GM18507 (cell line): ENCODE measurements around the gene DIS3L2.
"Not testable (repeated sequence)": the region's sequence is repeated elsewhere in the genome, so short reads cannot be mapped to it uniquely, and the experiment has no call there.

Experiments used
- DNase-seq: peaks from one replicate; pipeline ENCODE4 v3.0.0; 2011; ENCODE audit warnings: low read depth; ENCODE audit not compliant: insufficient read length; ENCODE audit errors: extremely low spot score
- FAIRE-seq: peaks from 2 replicates; lab custom pipeline; 2011; peaks lifted over from hg19 to GRCh38; lab: Jason Lieb, UNC

Gene DIS3L2

DNA sequence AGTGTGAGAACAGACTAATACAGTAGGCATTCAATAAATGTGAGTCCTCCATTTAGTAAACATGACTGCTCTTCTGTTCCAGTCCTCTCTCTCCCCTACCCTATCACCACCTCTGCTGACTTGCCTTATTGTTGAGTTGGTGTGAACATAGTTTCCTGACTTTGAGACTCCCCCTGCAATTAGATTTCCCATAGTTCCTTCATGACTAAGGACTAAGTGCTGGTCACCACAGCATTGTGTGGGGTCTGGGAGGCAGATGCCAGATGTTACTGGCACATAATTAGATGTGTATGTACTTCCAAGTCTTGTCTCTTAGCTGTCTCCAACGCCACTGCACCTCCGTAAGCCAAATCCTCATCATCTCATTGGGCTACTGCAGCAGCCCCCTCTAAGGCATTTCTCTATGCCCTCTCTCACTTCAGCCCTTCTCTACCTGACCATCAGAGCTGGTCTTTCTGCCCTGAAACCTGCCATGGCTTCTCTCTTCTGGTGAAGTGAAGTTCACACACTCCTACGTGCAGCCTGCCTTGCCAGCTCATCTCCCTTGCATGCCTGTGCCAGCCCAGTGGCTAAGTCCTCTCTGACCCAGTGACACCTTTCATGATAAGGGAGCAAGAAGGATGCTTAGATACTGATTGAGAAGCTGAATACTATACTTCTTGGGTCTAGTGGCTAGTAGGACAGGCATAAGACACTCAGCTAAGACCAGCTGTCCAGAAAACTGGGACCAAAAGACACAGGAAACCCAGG lies 335.4 kb downstream of the DIS3L2 start:
- no peak for FAIRE-seq
- no peak for DNase-seq

DNA sequence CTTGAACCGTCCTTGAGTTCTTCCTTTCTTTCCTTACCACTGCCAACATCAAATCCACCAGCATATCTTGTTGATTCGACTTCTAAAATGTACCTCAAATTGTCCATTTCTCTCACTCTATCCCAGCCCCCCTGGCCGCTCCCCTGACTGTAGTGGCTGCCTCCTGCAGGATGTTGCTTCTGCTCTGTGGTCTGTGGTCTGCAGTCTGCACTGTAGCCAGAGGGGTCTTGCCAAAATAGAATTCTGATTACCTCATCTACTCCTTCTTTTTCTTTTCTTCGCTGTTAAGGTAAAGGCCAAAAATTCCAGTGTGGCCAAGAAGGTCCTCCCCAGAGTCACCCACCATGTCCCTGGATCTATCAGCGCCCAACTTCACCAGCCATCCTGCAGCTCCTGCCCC lies 337.6 kb downstream of the DIS3L2 start:
- no peak for DNase-seq
- no peak for FAIRE-seq

DNA sequence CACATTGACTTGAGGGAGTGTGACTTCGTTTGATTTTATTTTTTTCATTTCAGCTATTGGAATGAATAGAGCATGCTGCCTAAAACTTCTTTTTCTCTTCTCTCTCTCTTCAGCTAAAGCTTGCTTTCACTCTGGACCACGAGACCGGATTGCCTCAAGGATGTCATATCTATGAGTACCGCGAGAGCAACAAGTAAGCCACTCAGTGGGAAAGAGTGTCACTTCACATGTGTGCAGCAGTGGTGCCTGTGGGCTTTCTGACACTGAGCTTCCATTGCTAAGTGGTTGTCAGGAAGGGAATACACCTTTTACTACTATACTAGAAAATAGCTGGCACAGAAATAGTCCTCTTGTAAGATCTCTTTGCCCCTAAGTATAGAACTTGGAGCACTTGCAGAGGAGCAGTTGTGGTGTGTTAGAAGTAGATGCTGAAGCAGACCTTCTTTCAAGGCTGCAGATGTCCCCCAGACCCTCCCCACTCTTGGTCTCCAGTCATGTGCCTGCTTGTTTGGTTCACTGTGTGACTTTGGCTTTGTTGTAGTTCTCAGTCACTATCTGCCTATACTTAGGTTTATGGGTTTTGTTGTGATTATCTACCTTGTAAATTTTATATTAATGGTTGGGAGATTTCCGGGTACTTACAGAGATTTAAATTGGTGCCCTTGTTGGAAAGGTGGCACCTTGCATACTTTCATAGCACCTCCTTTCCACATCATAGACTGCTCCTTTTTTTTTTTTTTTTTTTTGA lies 338.6 kb downstream of the DIS3L2 start:
- DNase-seq (no peak), FAIRE-seq (no peak)

DNA sequence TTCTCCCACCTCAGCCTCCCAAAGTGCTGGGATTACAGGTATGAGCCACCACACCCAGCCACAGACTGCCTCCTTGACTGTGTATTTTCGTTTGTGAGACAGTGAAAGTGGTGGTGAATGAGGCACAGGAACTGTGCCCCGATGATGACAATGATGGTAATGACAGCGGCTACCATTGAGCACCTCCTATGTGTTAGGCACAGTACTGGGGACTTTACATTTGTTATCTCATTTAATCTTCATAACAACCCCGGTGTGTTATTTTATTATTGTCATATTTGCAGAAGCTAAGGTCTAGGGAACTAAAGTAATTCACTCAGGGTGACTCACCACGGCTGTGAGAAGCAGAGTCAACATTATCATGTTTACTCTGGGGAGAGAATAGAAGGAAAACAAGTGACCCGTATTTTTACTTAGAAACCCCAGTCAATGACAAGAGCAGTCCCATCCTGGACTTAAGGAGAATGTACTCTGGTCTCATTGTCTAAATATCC lies 339.4 kb downstream of the DIS3L2 start:
- DNase-seq = no peak
- FAIRE-seq = no peak

DNA sequence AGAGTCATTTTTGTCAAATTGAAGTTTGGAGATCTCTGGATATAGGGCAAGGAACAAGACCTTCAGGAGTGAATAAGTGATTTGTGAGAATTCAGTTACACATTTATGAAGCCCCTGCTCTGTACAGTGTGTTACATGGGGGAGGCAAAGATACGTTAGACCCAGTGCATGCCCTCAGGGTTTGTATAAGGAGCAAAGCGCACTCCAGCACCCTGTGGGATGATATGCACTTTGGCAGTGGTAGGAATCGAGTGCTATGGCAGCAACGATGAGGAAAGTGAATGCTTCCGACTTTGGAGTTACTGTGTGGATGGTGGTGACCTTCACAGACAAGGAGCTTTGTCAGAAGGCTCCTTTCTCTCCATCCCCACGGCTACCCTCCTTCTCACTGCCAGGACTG lies 342.7 kb downstream of the DIS3L2 start:
- FAIRE-seq (no peak), DNase-seq (no peak)

DNA sequence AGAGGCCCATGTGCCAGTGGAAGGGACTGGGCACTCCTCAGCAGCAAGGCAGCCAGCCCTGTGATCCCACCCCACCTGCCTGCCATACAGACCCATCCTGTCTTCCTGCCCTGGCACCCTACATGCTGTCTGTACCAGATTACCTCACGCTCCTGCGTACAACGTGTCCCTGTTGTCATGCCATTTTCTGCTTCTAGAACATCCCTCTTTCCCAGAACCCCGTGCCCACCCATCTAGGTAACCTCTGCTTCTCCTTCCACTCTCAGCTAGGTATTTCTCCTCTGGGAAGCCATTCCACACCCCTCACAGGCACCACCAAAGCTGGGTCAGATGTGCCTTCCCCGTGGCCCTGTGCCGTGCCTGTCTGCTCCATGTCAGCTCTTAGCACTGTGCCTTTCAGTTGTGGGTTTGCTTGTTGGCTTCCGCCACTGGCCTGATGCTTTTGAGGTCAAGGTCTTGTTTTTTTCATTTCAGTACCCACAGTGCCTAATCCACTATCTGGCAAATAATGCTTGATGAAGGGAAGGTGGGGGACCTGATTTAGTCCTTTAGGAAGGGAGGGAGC lies 345.3 kb downstream of the DIS3L2 start:
- FAIRE-seq (no peak), DNase-seq (no peak)

DNA sequence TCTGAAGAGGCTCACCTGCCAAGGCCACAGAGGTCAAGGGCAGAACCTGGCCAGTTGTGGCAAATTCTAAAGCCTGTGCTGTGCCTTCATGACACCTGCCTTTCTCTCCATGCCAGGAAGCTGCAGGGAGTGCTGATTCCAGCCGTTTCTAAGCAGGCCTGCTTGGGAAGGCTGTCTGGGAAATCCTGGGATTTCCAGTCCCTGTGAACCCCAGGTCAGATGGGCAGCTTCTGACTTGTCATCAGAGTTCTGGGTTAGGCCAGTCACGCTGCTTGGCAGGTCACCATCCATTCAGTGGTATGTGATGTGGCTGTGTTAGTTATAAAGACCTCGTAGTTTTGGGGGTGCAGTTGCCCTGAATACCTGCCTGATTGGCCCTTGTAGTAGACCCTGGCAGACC lies 346.3 kb downstream of the DIS3L2 start:
- DNase-seq = no peak
- FAIRE-seq = no peak

DNA sequence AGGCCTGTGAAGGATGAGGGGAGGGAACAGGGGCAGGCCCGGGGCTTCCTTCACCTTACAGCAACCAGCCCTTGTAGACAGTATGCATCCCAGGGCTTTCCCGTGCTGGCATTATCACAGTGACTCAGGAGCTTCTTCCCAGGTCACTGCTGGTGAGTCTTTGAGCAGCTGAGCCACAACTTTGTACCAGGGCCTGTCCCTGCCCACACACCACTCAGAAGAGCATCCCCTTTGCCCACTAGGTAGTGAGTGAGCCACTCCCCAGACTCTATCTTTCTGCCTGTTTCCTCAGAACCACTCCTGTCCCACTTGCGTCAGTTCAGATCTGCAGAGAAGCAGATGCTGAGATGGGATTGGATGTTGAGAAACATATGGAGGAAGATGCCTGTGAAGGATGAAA lies 347.5 kb downstream of the DIS3L2 start:
- FAIRE-seq (no peak), DNase-seq (no peak)

DNA sequence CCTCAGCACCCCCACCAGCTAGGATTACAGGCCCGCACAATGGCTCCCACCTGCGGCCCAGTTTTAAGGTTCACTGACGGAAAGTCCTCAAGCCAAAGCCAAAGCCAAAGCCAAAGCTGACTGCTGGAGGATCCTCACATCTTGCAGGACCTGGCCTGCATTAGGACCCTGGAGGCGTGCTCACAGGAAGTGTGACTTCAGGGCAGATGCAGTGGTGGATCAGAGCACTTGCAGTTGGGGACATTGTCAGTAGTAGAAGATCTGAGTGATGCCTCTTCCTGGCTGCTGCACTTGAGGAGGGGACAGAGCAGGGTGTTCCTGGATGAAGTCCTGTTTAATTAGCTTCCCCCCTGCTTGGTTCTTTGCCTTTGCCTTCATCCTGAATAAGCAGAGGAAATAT lies 348.1 kb downstream of the DIS3L2 start:
- no peak for FAIRE-seq
- DNase-seq = no peak

DNA sequence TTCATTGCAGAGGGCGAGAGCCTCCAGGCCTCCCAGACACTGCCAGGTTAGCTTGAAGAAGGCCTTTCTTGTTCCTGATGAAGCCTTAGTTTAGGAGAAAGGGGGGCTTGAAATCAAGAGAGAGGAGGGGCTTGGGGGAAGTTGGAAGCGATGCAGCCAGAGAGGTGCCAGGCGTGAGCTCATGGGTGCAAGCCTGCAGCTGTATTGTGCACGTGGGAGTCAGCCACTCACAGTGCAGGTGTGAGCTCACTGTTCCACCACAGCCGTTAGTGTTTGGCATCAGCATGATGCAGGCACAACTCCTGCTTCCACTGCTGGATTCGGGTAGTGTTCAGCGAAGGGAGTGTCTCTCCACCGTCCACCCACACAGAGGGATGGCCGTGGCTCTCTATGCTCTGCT lies 348.6 kb downstream of the DIS3L2 start:
- FAIRE-seq = no peak
- no peak for DNase-seq

DNA sequence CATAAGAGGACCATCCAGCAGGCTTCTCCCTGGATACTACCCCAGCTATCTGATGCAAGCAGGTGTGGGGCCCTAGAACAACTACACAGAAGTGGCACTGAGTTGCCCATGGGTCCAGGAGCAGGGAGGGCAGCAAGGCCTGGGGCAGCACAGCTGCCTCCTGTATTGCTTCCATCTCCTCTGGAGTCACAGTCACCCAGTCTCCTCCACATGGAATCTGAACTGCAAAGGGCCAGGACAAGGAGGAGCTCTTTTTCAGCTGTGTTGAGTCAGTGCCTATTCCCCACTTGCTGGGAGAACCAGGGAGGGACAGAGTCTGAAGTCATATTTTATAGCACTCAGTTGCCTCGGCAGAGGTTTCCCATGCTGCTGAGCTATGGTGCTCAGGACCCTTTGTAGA lies 349.2 kb downstream of the DIS3L2 start:
- no peak for FAIRE-seq

DNA sequence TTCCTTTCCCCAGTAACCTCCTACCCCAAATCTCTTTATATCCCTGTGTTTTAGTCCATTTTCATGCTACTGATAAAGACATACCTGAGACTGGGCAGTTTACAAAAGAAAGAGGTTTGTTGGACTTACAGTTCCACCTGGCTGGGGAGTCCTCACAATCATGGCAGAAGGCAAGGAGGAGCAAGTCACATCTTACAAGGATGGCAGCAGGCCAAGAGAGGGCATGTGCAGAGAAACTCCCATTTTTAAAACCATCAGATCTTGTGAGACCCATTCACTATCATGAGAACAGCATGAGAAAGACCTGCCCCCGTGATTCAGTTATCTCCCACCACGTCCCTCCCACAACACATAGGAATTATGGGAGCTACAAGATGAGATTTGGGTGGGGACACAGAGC lies 352.1 kb downstream of the DIS3L2 start:
- DNase-seq, FAIRE-seq: not testable (repeated sequence)

More for the DNA sequence above, 349.2 kb downstream of the DIS3L2 start:
- no peak for DNase-seq

DNA sequence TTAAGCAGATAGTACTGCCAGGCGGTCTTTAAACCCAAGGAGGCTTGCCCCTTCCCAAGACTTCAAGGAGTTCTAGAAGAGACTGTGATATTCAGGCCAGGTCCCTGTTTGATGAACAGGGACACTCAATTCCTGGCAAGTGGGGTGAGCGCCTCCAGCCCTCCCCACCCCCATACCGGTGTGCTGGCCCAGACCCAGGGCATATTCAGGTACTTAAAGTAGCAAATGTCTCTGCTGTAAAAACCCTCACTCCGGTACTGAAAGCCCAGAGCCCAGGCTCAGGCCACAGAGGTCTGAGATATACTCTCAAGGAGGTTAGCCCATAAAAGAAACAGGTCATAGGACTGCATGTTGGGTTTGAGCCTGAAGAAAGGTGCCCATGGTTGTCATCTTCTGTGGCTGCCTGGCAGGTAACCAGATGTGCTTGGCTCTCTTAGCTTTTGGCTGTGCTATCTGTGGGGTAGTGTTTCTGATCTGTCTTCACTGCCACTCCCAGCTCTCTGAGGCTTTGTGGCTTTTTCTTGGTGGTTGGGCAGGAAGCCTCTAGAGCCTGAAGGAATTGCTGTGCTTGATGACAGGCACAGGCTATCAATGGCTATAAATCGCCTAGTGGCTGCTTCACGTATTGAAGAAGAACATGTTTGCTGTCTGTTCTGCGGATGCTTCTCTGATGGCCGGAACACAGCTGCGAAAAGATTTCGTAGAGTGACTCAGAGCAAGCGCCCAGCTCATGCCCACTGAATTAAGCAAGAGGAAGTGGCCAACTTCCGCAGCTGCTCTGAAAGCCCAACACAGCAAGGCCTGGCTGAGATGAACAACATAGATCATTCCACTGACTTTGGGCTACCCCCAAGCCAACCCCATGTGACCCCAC lies 353.8 kb downstream of the DIS3L2 start:
- DNase-seq (no peak), FAIRE-seq (peak; percentile 44)

DNA sequence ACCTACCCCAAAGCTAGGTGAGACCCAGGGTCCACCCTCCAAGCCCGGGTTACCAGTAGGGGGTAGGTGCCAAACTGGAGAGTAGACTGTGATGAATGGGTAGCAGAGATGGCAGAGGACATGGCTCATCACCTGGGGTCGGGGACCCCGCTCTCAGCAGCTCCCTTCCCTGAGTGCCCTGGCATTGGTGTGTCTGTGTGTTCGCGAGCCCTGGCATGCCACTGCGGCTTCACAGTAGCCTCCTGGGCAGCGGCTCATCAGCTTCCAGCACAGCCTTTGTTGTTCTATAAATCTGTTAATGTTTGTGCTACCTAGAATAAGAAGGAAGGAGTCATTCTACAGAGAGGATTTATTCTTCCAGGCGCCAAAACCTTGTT lies 354.4 kb downstream of the DIS3L2 start:
- FAIRE-seq (no peak), DNase-seq (no peak)

DNA sequence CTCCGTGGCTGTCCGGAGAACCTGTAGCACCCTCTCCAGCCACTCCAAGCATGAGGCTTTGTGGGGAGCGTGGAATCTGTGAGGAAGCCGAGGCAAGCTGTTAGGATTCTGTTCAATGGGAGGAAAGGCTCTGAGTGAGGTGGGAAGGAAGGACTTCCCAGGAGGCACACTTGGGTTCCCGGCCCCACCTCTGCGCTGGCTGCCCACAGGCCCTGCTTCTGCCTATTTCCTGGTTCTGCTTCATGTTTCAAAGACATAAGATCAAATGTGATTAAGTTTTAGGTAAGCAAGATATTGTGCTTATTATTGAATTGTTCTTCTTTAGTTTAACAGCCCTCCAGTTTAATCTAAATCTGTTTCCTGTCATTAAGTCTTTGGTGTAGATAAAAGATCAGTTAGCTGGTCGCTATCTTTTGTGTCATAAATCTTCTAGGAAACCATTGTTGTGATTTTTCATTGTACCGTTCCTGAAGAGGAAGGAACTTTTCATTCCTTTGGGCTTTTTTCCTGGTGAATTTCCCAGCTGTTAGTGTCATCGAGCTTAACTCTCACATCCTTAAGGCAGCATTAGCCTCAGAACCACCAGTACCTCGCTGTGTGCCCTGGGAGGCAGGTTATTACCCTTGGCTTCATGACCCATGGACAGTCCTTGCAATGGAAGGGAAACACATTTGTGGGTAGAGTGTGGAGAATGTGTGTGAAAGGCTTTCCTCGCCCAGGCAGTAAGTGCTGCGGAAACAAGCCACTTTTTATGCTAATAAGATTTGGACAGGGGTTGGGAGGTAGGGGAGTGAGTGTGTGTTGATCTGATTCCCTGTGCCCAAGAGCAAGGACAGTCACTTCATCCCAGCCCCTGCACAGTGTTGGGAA lies 355.2 kb downstream of the DIS3L2 start:
- FAIRE-seq (no peak), DNase-seq (no peak)

DNA sequence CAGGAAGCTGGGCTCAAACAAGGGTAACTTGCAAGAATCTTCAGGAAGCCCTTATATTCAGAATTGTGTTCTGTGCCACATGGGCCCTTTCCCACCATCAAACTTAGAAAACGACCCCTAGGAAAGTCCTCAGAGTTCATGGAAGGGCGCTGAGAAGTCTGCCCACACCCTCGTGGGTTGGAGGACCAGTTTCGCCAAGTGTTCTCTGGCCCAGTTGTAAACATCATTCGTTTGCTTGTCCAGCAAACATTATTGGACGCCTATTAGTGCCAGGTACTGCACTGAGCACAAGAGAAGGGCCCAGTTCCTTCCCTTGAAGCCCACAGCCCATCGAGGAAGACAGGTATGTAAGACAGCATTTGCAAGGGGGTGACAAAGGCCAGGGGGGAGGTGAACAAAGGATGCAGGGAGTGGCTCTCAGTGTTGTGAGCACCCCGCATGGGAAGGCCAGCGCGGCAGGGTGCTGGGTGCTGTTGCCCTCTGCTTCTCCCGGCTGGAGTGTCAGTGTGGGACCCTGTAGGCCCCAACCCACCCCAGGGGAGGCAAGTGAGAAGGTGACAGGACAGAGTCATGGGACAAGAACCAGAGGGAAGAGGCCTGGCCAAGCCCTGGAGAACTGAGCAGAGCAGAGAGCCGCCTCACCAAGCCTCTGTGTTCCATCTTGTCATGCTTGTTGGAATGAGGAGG lies 356.8 kb downstream of the DIS3L2 start:
- FAIRE-seq (no peak), DNase-seq (no peak)

DNA sequence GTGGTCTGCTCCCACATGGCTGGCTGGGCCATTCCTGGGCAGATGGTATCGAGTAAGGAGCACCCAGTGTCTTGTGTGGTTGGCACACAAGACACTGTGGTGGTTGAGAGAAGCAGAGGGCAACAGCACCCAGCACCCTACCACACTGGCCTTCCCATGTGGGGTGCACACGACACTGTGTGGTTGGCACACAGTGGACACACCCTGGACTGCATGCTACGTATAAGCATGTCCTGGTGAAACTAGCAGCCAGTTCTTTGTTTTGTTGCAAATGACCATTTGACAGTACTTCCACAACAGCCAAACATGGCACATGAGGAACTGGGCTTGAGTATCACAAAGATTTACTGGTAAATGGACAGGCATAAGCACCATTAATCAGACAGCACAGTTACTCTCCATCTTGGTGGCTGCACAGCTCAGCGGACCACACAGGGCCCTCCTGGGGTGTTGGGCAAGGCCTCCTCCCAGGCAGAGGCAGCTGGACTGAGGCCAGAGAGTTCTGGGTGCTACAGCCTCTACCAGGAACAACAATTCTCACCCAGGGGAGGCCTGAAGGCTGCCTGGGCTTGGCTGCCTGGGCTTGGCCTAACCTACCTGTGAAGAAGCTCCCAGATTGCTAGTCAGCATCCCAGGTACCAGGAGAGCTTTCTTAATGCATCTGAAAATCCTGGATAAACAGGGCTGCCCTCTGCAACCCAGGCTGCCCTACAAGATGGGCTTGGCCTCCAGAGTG lies 357.7 kb downstream of the DIS3L2 start:
- FAIRE-seq = no peak

More for the DNA sequence above, 357.7 kb downstream of the DIS3L2 start:
- DNase-seq = no peak
